GM21526 (cell line): ENCODE measurements around the gene TBC1D3K.
"Not testable (repeated sequence)": the region's sequence is repeated elsewhere in the genome, so short reads cannot be mapped to it uniquely, and the experiment has no call there.

Experiments used
- ATAC-seq: cut with Tn5 transposase; IDR thresholded peaks from one replicate; pipeline ENCODE4 v1.9.1; 2021; ENCODE audit warnings: moderate library complexity; ENCODE audit not compliant: unreplicated experiment, low FRiP score

Gene TBC1D3K

DNA sequence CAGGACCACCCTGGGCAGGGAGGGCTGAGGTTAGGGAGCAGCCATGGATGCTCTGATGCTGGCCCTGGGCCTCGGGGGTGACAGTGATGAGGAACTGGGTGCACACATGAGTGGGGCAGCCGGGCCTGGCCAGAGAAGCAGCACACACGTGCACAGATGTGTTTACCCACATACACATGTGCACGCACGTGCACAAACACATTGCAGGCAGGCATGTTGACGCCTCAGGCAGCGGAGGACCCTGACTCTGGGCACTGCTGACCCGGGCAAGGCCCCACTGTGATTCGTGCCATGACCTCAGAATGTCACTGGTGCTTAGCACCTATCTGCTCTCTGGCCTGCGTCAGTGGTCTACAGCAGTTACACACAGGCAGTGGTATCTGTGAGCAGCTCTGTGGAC, at the start of gene TBC1D3K:
TBC1D3K (plus strand) TSS at position 301 of the 400 bp plus-strand sequence. CDS start 1,585 bp downstream, outside the sequence.
- ATAC-seq = not testable (repeated sequence)

DNA sequence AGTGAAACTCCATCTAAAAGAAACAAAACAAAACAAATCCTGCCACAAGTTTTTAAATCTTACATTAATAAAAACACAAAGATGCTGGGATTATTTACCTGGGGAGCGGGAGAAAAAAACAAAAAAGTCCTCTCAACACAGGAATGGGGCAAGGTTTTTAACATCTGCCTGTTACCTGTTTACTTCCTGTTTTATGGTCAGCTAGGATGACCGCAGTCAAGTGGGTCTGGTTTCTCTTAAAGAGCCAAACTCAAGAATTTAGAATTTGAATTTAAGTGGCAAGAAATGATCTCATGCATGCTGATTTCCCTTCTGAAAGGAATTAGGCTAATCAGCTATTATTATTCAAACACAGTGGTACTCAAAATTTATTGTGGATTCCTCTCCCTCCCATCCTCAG, 39.7 kb upstream of the TBC1D3K start:
- ATAC-seq = no peak

DNA sequence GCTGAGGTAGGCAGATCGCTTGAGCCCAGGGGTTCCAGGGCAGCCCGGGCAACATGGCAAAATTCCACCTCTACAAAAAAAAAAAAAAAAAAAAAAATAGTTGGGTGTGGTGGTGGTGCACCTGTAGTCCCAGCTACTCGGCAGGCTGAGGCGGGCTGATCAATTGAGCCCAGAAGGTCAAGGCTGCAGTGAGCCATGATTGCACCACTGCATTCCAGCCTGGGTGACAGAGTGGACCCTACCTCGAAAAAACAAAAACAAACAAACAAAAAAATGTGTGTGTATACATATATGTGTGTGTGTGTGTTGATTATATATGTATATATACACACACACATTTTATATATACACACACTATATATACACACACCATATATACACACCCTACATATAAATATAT, 39.1 kb upstream of the TBC1D3K start:
- no peak for ATAC-seq

DNA sequence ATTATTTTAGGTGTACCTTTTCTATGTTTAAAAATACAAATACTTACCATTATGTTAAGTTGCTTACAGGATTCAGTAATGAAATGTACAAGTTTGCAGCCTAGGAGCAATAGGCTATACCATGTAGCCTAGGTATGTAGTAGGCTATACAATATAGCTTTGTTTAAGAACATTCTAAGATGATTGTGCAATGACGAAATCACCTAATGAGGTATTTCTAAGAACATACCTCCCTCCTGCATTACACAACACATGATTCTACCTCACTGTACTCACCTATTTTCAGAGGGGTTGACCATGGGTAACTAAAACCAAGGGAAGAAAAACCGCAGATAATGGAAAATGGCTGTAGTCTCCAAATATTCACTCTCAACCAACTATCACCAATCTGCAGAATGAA, 35.3 kb upstream of the TBC1D3K start:
- no peak for ATAC-seq

DNA sequence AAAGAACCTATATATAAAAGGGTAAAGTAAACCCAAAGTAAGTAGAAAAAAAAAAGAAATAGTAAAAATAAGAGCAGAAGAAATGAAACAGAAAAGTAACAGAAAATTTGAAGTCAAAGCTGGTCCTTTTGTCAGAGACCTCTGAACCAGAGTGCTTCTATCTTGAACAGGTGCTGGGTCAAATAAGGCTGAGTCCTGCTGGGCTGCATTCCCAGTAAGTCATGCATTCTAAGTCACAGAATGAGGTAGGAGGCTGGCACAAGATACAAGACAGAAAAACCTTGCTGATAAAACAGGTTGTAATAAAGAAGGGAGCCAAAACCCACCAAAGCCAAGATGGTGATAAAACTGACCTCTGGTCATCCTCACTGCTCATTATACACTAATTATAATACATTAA, 27.3 kb upstream of the TBC1D3K start:
- not testable (repeated sequence) for ATAC-seq
